UCSD-AML1 (cell line): Measurements from ENCODE around the gene TBCA.
"Not testable (repeated sequence)": the region's sequence is repeated elsewhere in the genome, so short reads cannot be mapped to it uniquely, and the experiment has no call there.

Experiments used
- DNase-seq: peaks from one replicate; lab custom pipeline; 2025; ENCODE audit not compliant: unreplicated experiment; lab: John Stamatoyannopoulos, UW

TBCA gene

GRCh38 chr5:77773734-77774280 lies 2.3 kb downstream of the TBCA start:
- no peak for DNase-seq

DNA sequence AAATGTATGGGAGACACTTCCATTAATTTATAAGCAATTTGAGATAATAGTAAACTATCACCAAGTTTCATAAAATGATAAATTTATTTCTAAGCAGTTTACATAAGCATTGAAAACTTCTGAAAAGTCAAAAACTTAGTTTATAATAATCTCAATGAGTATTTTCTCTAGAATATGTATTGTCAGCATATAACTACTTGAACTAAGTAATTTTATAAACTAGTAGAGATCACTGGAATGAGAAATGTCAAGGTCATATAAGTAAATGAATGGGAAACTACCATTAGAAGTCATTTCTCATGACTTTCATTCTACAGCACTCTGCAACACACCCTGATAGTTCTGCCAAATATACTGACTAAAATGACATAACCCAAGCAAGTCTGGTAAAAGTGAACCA lies 3.4 kb downstream of the TBCA start:
- DNase-seq = no peak

DNA sequence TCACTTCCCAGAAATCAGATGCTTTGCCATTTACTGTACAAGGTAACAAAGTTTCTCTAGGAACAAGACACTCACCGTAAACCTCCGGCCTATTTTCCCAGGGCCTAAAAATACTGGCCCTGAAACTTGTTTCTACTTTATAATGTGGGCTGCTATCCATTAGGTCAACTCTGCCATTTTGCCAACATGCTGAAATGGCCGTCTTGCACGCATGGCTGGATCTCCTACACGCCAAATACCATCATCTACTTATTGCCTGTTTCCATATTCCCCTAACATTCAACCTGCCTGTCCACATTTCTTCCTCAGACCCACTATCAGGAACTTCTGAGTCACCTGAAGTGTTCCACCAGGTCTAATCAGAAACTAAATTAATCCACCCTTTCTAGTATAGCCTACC lies 4.7 kb downstream of the TBCA start:
- DNase-seq = no peak

- no peak for DNase-seq
Measured at GRCh38 chr5:77770293-77771005, 5.7 kb downstream of the TBCA start.

- no peak for DNase-seq
Measured at GRCh38 chr5:77768978-77769377, 7.2 kb downstream of the TBCA start.

DNA sequence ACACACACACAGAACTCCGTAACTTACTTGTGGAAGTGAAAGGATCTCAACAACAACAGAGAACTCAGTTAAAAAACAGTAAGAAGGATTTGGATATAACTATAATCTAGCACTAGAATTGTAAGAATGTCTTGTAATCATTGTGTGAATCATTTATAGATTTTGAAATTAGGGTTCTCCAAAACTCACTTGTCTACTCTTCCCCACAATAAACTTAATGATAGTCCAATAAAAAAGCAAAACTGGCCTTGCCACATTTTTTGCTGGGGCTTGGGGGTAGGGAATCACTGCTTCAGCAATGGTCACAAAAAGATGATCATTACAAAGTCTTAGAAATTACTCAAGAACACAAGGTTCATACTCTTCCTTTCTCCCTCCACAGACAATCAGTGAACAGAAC lies 8.8 kb downstream of the TBCA start:
- DNase-seq = no peak

- DNase-seq = no peak
Measured at GRCh38 chr5:77761606-77762005, 14.5 kb downstream of the TBCA start.

DNA sequence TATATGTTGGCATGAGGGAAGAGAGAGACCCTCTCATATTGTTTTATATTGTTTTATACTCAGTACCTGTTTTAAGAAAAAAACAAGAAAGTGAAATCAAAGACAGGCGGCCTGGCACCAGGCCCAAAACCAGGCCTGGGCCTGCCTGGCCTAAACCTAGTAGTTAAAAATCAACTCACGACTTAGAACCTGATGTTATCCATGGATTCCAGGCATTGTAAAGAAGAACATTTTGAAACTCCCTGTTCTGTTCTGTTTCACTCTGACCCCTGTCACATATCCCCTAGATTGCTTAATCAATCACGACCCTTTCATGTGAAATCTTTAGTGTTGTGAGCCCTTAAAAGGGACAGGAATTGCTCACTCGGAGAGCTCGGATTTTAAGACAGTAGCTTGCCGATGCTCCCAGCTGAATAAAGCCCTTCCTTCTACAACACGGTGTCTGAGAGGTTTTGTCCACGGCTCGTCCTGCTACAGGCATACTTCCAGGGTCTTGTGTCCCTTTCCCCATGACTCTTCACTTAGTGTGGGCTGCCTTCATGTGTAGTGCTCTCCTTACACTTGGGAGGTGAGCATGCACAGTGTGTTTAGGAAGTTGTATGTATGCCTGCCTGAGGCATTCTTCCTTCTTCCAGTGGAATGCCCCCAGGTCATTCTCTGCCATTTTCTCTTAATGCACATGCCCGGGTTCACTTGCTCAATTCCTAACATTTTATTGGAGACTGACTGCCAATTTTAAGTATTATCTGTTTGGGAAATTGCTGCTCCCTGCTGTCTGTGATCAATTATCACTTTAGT lies 17.8 kb downstream of the TBCA start:
- DNase-seq = no peak

- no peak for DNase-seq
Measured at GRCh38 chr5:77751328-77752023, 24.7 kb downstream of the TBCA start.

DNA sequence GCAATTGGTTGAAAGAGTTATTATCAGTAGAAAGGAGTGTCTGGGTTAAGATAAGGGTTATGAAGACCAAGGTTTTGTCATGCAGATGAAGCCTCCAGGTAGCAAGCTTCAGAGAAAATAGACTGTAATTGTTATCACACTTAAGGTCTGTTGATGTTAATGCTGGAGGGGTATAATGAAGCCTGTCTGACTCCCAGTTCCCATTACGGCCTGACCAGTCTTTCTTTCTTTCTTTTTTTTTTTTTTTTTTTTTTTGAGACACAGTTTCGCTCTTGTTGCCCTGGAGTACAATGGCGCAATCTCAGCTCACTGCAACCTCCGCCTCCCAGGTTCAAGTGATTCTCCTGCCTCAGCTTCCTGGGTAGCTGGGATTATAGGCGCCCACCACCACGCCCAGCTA lies 25.2 kb downstream of the TBCA start:
- not testable (repeated sequence) for DNase-seq

DNA sequence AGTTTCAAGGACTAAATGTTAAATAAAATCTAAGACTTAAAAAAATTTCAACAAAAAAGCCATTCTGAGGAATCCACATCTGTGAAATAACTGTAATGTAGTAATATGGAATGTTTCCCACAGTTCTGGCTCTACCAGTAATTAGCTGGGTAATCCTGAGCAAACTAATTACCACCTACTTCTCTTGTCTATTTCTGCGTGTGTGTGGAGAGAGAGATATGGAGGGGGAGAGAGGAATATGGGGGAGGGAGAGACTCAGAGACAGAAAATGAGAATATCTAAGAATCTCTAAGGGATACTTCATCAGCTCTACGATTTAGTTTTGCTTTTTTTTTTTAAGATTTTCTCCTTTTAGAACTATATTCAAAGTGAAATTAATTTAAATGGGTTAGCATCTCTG lies 28.0 kb downstream of the TBCA start:
- DNase-seq = no peak

GRCh38 chr5:77744116-77744515 lies 32.0 kb downstream of the TBCA start:
- no peak for DNase-seq

DNA sequence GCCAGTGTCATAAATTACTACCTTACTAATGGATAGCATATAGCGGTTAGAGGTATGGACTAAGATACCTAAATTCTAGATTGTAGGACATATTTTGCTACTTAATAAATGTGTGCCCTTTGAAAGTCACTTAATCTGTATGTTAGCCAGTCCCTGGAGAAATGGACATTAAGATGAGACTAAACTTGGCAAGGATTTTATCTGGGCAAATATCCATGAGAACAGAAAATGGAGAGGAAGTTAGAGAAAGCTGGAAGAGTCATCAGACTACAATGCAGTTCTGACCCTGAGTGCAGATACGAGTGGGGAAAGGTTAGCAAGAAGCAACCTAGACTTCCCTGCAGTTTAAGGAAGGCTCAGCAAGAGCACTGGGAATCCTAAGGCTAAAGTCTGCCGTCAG lies 33.0 kb downstream of the TBCA start:
- DNase-seq = no peak

DNA sequence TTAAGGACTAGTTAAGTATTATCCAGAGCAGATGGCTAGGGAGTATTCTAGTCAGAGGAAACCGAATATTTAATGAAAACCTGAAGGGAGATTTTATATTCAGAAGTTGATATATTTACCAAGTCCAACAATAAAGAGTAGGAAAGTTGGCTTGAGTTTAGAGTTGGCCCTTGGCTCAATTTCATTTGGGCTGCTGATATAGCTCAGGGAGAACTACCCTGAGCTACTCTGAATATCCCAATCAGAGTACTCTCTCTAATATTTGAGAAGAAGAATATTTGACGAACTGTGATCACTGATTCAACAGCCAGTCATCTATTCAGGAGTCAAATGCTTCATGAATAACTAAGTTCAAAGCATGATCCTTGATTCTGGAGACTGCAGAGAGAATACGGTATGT lies 34.5 kb downstream of the TBCA start:
- no peak for DNase-seq

DNA sequence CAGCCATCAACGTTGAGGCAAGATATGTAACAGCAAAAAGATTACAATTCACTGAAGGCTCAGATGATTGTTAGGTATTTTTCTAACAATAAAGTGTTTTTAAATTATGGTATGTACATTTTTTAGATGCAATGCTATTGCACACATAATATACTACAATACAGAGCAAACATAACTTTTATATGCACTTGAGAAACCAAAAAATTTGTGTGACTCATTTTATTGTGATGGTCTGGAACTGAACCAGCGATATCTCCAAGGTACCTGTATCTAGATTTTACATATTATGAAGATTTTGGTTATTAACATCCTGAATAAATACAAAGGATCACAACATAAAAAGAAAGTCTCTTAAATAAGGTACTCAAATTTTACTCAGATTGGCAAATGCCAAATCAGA lies 41.3 kb downstream of the TBCA start:
- no peak for DNase-seq

- DNase-seq = no peak
Measured at GRCh38 chr5:77733130-77733529, 43.0 kb downstream of the TBCA start.

DNA sequence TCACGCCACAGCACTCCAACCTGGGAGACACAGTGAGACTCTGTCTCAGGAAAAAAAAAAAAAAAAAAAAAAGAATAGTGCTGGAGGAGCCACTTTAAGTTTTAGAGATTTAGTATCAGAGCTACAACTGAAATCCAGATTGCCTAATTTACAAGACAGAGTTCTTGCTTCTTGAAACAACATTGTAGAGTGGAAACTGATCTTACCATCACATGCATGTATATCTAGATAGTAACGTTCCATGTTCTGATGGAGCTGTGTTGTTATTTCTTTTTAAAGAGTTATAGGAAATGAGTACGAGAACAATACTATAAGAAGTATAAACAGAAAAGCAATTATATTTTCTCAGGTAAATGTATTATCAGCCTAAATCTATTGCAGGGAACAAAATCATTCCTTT lies 48.9 kb downstream of the TBCA start:
- no peak for DNase-seq

DNA sequence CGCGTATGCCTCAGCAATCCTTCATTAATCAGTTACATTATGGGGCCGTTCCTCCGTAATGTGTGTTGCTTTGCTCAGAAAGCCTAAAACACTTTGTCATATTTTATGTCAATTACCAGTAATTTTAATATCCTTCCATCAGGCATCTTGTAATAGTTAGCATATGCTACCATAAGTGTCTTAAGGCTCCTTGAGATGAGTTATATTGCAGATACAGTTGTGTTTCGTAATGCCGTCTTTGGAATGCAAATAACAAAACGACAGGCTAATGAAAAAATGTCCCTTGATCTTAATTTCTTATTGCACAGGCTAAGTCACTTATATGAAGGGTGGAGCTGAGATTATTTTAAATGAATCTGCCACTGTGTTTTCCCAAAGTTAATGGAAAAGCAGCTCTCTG lies 50.5 kb downstream of the TBCA start:
- no peak for DNase-seq

- DNase-seq = no peak
Measured at GRCh38 chr5:77724934-77725333, 51.2 kb downstream of the TBCA start.

- no peak for DNase-seq
Measured at GRCh38 chr5:77719666-77720363, 56.3 kb downstream of the TBCA start.

DNA sequence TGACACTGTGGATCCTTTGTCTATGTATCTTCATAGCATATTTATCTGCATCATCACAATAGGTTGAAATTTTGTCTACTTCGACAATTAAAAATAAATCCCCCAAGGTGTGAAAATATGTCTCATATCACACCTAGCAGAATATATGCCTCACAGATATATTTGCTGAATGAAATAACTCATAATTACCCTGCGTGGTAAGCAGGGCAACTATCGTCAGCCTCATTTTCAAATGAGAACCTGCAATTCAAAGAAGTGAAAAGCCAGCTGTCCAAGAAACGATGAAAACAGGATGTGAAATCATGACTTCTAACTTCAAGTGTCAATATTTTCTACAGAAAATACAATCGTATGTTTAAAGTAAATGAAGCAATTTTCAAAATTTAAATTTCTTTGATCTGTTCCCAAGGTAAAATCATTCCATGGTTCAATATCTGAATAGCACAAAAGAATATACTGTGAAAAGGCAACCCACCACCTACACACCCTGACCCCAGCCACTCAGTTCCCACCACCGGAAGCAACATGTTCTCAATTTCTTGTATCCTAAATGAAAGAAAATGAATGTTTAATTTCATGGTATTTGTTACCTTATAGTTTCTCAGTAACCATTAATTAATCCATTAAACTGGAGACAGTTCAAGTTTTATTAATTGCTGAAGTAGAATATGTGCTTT lies 57.1 kb downstream of the TBCA start:
- no peak for DNase-seq
